HG02973 (cell line): Measurements from ENCODE around the gene ADAMTS1.

ENCODE experiments used
- ATAC-seq: cut with Tn5 transposase; IDR thresholded peaks from one replicate; pipeline ENCODE4 v1.9.1; 2021; ENCODE audit warnings: moderate library complexity; ENCODE audit not compliant: unreplicated experiment

Gene ADAMTS1

GRCh38 chr21:26814386-26814785 is 30.8 kb downstream of the ADAMTS1 start:
- no peak for ATAC-seq

- ATAC-seq, result no peak
Measured at GRCh38 chr21:26813426-26813998, 31.7 kb downstream of the ADAMTS1 start.

- no peak for ATAC-seq
Measured at GRCh38 chr21:26812173-26812572, 33.0 kb downstream of the ADAMTS1 start.

GRCh38 chr21:26811482-26811881 is 33.7 kb downstream of the ADAMTS1 start:
- ATAC-seq, result no peak

GRCh38 chr21:26810676-26811415 is 34.4 kb downstream of the ADAMTS1 start:
- no peak for ATAC-seq

GRCh38 chr21:26810266-26810665 is 34.9 kb downstream of the ADAMTS1 start:
- no peak for ATAC-seq

- no peak for ATAC-seq
Measured at GRCh38 chr21:26809745-26810144, 35.5 kb downstream of the ADAMTS1 start.

- no peak for ATAC-seq
Measured at GRCh38 chr21:26806801-26807295, 38.4 kb downstream of the ADAMTS1 start.

- no peak for ATAC-seq
Measured at GRCh38 chr21:26804895-26805609, 40.2 kb downstream of the ADAMTS1 start.

GRCh38 chr21:26801498-26801897 is 43.7 kb downstream of the ADAMTS1 start:
- no peak for ATAC-seq

- no peak for ATAC-seq
Measured at GRCh38 chr21:26800970-26801431, 44.2 kb downstream of the ADAMTS1 start.

GRCh38 chr21:26800455-26800854 is 44.8 kb downstream of the ADAMTS1 start:
- ATAC-seq, result no peak

- ATAC-seq, result no peak
Measured at GRCh38 chr21:26800001-26800400, 45.2 kb downstream of the ADAMTS1 start.

- ATAC-seq, result no peak
Measured at GRCh38 chr21:26798856-26799751, 46.1 kb downstream of the ADAMTS1 start.

GRCh38 chr21:26797878-26798456 is 47.2 kb downstream of the ADAMTS1 start:
- ATAC-seq, result no peak

- ATAC-seq, result no peak
Measured at GRCh38 chr21:26795866-26796329, 49.3 kb downstream of the ADAMTS1 start.

GRCh38 chr21:26795412-26795805 is 49.8 kb downstream of the ADAMTS1 start:
- ATAC-seq, result no peak

GRCh38 chr21:26794597-26795411 is 50.4 kb downstream of the ADAMTS1 start:
- ATAC-seq, result no peak

GRCh38 chr21:26790296-26790695 is 54.9 kb downstream of the ADAMTS1 start:
- ATAC-seq, result no peak
